ENCODE results near the gene CDIPT. TPM values are rescaled to one million over a fixed set of nuclear protein-coding genes. Genes with fewer than 3 reads are reported as not detected.

CDIPT gene
- total and polyA plus RNA-seq, 2 of the 13 experiments (the other 11 are each of a cell fraction or from before 2014, with no cell fraction given), result 54.9 to 97.5 TPM

DNA sequence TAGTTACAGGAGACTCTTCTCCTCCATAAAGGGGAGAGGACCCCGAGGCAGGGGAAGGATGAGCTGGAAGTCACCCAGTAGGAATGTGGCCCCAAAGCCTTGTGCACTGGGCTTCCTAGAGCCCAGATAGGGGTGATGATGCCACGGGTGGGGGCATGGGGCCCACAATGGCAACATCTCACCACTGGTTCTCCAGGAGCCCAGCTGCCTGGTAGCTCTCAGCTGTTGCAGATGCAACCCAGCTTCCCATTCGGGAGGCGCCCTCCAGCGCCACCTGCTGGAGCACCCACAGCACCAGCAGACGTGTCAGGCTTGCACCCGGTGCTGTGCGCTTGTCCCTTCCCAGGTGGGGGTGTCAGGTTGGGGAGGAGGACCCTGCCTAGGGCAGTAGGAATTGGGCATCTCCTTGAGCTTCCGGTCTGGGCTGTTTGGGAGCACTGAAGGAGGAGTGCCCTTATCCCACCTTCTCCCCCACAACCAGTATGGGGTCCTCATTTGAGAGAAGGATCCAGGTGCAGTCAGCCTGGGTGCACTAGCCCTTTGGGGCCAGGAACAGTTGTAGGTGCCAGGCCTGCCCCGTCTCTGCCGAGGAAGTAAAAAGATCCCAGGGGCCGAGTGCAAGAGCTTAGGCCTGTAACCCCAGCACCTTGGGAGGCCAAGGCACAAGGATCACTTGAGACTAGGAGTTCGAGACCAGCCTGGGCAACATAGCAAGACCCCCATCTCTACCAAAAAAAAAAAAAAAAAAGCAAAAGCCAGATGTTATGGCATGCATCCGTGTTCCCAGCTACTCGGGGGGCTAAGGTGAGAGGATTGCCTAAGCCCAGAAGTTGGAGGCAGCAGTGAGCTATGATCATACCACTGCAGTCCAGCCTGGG is 14.4 kb downstream of the CDIPT start (continued):
- TF ChIP-seq, protein P1, sequence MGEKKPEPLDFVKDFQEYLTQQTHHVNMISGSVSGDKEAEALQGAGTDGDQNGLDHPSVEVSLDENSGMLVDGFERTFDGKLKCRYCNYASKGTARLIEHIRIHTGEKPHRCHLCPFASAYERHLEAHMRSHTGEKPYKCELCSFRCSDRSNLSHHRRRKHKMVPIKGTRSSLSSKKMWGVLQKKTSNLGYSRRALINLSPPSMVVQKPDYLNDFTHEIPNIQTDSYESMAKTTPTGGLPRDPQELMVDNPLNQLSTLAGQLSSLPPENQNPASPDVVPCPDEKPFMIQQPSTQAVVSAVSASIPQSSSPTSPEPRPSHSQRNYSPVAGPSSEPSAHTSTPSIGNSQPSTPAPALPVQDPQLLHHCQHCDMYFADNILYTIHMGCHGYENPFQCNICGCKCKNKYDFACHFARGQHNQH (CRISPR knock-in tag; IDR thresholded peaks at IDR 0.05), result peak; percentile 75; the same call in 1 of the 2 replicates
- TF ChIP-seq ZFP36 (IDR thresholded peaks at IDR 0.05; ENCODE audit: borderline replicate concordance, low read depth, low read length, partially characterized antibody), result no peak
- TF ChIP-seq PITX1 (CRISPR knock-in tag; IDR thresholded peaks at IDR 0.05), result 0 out of 2 replicates have a peak, but pooled peaks have one; percentile 53
- 0 out of 2 replicates have a peak, but pooled peaks have one; percentile 31 for TF ChIP-seq FOXK1 (CRISPR knock-in tag; IDR thresholded peaks at IDR 0.05; ENCODE audit: borderline replicate concordance, low read depth)
- no peak; the same call in 1 of the 2 replicates for TF ChIP-seq BORCS8-MEF2B (CRISPR knock-in tag; IDR thresholded peaks at IDR 0.05)
- TF ChIP-seq ZFP36L1 (CRISPR knock-in tag; IDR thresholded peaks at IDR 0.05), result no peak
- no peak for TF ChIP-seq ZNF430 (CRISPR knock-in tag; IDR thresholded peaks at IDR 0.05)
- no peak for TF ChIP-seq CHD2 (IDR thresholded peaks at IDR 0.05; ENCODE audit: low read depth, low read length)
- no peak for TF ChIP-seq ZNF644 (CRISPR knock-in tag; IDR thresholded peaks at IDR 0.05; ENCODE audit: low read depth)
- TF ChIP-seq, protein P2, sequence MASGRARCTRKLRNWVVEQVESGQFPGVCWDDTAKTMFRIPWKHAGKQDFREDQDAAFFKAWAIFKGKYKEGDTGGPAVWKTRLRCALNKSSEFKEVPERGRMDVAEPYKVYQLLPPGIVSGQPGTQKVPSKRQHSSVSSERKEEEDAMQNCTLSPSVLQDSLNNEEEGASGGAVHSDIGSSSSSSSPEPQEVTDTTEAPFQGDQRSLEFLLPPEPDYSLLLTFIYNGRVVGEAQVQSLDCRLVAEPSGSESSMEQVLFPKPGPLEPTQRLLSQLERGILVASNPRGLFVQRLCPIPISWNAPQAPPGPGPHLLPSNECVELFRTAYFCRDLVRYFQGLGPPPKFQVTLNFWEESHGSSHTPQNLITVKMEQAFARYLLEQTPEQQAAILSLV (CRISPR knock-in tag; IDR thresholded peaks at IDR 0.05; ENCODE audit: borderline replicate concordance), result peak; percentile 50; the same call in 1 of the 2 replicates
- TF ChIP-seq ZNF629 (CRISPR knock-in tag; conservative IDR thresholded peaks at IDR 0.05), result no peak
- TF ChIP-seq NPAS2 (CRISPR knock-in tag; IDR thresholded peaks at IDR 0.05; ENCODE audit: borderline replicate concordance), result no peak
- TF ChIP-seq ZNF563 (CRISPR knock-in tag; IDR thresholded peaks at IDR 0.05), result peak; percentile 73; the same call in 1 of the 2 replicates
- TF ChIP-seq PHF8 (CRISPR knock-in tag; IDR thresholded peaks at IDR 0.05), result peak; percentile 42; the same call in 1 of the 2 replicates
- no peak for TF ChIP-seq ZBTB8A (CRISPR knock-in tag; IDR thresholded peaks at IDR 0.05; ENCODE audit: borderline replicate concordance, low read depth)
- no peak for TF ChIP-seq HHEX (CRISPR knock-in tag; IDR thresholded peaks at IDR 0.05)
- TF ChIP-seq, protein P3, sequence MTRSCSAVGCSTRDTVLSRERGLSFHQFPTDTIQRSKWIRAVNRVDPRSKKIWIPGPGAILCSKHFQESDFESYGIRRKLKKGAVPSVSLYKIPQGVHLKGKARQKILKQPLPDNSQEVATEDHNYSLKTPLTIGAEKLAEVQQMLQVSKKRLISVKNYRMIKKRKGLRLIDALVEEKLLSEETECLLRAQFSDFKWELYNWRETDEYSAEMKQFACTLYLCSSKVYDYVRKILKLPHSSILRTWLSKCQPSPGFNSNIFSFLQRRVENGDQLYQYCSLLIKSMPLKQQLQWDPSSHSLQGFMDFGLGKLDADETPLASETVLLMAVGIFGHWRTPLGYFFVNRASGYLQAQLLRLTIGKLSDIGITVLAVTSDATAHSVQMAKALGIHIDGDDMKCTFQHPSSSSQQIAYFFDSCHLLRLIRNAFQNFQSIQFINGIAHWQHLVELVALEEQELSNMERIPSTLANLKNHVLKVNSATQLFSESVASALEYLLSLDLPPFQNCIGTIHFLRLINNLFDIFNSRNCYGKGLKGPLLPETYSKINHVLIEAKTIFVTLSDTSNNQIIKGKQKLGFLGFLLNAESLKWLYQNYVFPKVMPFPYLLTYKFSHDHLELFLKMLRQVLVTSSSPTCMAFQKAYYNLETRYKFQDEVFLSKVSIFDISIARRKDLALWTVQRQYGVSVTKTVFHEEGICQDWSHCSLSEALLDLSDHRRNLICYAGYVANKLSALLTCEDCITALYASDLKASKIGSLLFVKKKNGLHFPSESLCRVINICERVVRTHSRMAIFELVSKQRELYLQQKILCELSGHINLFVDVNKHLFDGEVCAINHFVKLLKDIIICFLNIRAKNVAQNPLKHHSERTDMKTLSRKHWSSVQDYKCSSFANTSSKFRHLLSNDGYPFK (CRISPR knock-in tag; IDR thresholded peaks at IDR 0.05; ENCODE audit: borderline replicate concordance), result peak; percentile 32; the same call in 1 of the 2 replicates
- no peak for TF ChIP-seq RAD51 (IDR thresholded peaks at IDR 0.05; ENCODE audit: borderline replicate concordance)
- no peak for TF ChIP-seq ZZZ3 (CRISPR knock-in tag; IDR thresholded peaks at IDR 0.05; ENCODE audit: borderline replicate concordance)
- TF ChIP-seq MYC (CRISPR knock-in tag; IDR thresholded peaks at IDR 0.05; ENCODE audit: borderline replicate concordance), result peak; percentile 68; the same call in 1 of the 2 replicates
- TF ChIP-seq ZNF282 (IDR thresholded peaks at IDR 0.05; ENCODE audit: partially characterized antibody), result no peak
- TF ChIP-seq ZNF619 (CRISPR knock-in tag; IDR thresholded peaks at IDR 0.05), result 0 out of 2 replicates have a peak, but pooled peaks have one; percentile 24
- TF ChIP-seq ZNF331 (CRISPR knock-in tag; IDR thresholded peaks at IDR 0.05), result peak; percentile 85; the same call in 1 of the 2 replicates
- no peak for TF ChIP-seq ZNF616 (CRISPR knock-in tag; IDR thresholded peaks at IDR 0.05; ENCODE audit: low read depth)
- no peak for TF ChIP-seq RARA (CRISPR knock-in tag; IDR thresholded peaks at IDR 0.05)
- TF ChIP-seq ETV6 (CRISPR knock-in tag; conservative IDR thresholded peaks at IDR 0.05), result peak; percentile 83; the same call in 1 of the 2 replicates
